DND-41 (cell line): ENCODE data around the gene OLFML1.

Experiments
- ATAC-seq: fragments of 200-7000 bp; cut with Tn5 transposase; 3 replicates; pipeline ENCODE4 v1.9.1; 2021; ENCODE audit warnings: low read depth; ENCODE audit not compliant: insufficient read depth
- DNase-seq: peaks from one replicate; pipeline ENCODE4 v3.0.0-alpha.2; 2020
- H2AFZ ChIP-seq: 2 replicates; pipeline ENCODE4 v1.6.0; 2012; ENCODE audit warnings: low read depth, low read length
- H3K27ac ChIP-seq: 2 replicates; pipeline ENCODE4 v1.5.1; 2012; ENCODE audit warnings: low read length, inconsistent platforms
- H3K27me3 ChIP-seq: fragments of 200-600 bp; sonication (generic); 2 replicates; pipeline ENCODE4 v1.6.0; 2012; ENCODE audit warnings: low read length, mild to moderate bottlenecking, inconsistent platforms; ENCODE audit not compliant: insufficient read depth, poor library complexity
- H3K36me3 ChIP-seq: 2 replicates; pipeline ENCODE4 v1.5.1; 2012; ENCODE audit warnings: low read length, inconsistent platforms; ENCODE audit not compliant: insufficient read depth
- H3K4me1 ChIP-seq: 2 replicates; pipeline ENCODE4 v1.5.1; 2012; ENCODE audit warnings: mild to moderate bottlenecking, low read length; ENCODE audit not compliant: insufficient read depth
- H3K4me2 ChIP-seq: 2 replicates; pipeline ENCODE4 v1.6.0; 2012; ENCODE audit warnings: mild to moderate bottlenecking, moderate library complexity, low read length, inconsistent platforms; ENCODE audit not compliant: insufficient read depth
- H3K4me3 ChIP-seq, 2 experiments: fragments of 200-600 bp in 1 of 2; shearing (Covaris generic) in 1 of 2; 2 replicates each; pipeline ENCODE4 v1.5.1; 2012 to 2016; ENCODE audit warnings: inconsistent platforms in 2 of 2, low read length in 2 of 2, mild to moderate bottlenecking in 2 of 2, low read depth in 1 of 2, moderate library complexity in 1 of 2
- H3K79me2 ChIP-seq: 2 replicates; pipeline ENCODE4 v1.6.0; 2012; ENCODE audit warnings: low read length, inconsistent platforms; ENCODE audit not compliant: insufficient read depth
- H3K9ac ChIP-seq: 2 replicates; pipeline ENCODE4 v1.6.0; 2012; ENCODE audit warnings: low read depth, mild to moderate bottlenecking, inconsistent platforms, low read length, moderate library complexity
- H3K9me3 ChIP-seq: 2 replicates; pipeline ENCODE4 v1.5.1; 2012; ENCODE audit warnings: low read length, moderate library complexity, mild to moderate bottlenecking, inconsistent platforms; ENCODE audit not compliant: insufficient read depth, severe bottlenecking
- H4K20me1 ChIP-seq: 2 replicates; pipeline ENCODE4 v1.6.0; 2012; ENCODE audit warnings: low read length; ENCODE audit not compliant: insufficient read depth
- EZH2 ChIP-seq: IDR thresholded peaks from 3 replicates; pipeline ENCODE4 v1.6.1; 2012; ENCODE audit warnings: borderline replicate concordance, low read depth, mild to moderate bottlenecking, moderate library complexity, low read length, inconsistent platforms; ENCODE audit not compliant: severe bottlenecking
- TF ChIP-seq, protein P1 (sequence below): IDR thresholded peaks from 2 replicates; pipeline ENCODE4 v1.5.1; 2012; ENCODE audit warnings: borderline replicate concordance, low read length, moderate library complexity, mild to moderate bottlenecking; ENCODE audit not compliant: poor library complexity, severe bottlenecking; ENCODE audit errors: extremely low read depth

OLFML1 gene

DNA sequence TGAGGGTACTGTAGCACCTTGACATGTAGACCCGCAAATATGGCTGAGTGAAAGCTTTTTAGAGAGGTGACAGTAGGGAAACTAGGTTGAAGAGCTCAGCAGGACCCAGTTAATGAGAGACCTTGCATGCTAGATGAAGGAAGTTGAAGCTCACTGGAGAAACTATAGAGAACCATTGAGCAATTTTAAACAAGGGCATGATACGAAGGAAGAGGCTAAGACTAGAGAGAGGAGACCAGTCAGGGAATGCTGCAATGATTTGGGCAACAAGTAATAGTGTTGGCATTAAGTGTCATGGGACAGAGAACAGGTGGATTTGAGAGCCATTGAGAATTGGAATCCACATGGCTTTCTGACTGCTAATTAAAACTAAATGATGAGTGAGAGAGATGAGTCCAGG, 4.1 kb downstream of the OLFML1 start:
- H2AFZ ChIP-seq, result no peak overlapping the region
- H3K79me2 ChIP-seq, result no peaks in the 10 kb centered on the region
- H3K4me1 ChIP-seq, result no peaks in the 10 kb centered on the region
- no peak overlapping the region for H3K27ac ChIP-seq
- TF ChIP-seq EZH2, result no peak
- TF ChIP-seq, protein P1, sequence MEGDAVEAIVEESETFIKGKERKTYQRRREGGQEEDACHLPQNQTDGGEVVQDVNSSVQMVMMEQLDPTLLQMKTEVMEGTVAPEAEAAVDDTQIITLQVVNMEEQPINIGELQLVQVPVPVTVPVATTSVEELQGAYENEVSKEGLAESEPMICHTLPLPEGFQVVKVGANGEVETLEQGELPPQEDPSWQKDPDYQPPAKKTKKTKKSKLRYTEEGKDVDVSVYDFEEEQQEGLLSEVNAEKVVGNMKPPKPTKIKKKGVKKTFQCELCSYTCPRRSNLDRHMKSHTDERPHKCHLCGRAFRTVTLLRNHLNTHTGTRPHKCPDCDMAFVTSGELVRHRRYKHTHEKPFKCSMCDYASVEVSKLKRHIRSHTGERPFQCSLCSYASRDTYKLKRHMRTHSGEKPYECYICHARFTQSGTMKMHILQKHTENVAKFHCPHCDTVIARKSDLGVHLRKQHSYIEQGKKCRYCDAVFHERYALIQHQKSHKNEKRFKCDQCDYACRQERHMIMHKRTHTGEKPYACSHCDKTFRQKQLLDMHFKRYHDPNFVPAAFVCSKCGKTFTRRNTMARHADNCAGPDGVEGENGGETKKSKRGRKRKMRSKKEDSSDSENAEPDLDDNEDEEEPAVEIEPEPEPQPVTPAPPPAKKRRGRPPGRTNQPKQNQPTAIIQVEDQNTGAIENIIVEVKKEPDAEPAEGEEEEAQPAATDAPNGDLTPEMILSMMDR, result no peak
- no peak overlapping the region for H3K9ac ChIP-seq
- no peaks in the 10 kb centered on the region; the same call in 1 of the 2 replicates for H4K20me1 ChIP-seq
- no peak overlapping the region for H3K4me3 ChIP-seq
- no peak overlapping the region for H3K4me2 ChIP-seq
- H3K36me3 ChIP-seq, result no peaks in the 10 kb centered on the region
- ATAC-seq (no peak), DNase-seq (no peak)
- H3K9me3 ChIP-seq, result no peaks in the 10 kb centered on the region
- peaks cover 19% of the 10 kb centered on the region for H3K27me3 ChIP-seq

DNA sequence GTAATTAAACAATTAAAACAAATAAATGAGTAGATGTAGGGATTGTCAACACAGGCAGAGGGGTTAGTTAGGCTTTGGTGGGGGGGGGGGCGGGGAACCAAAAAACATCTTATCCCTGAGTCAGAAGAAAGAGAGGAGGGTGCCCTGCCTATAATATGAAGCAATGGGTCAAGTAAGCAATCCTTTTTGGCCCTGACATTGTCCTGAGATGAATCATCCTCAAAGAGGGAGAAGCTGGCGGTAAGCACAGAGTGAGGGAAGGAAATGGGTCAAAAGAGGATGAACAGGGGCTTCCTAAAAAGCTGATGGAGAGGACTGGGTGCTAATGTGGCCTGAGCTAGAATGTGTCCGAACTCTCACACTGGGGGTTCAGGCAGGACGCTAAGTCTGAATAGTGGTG, 4.7 kb downstream of the OLFML1 start:
- TF ChIP-seq EZH2, result no peak
- TF ChIP-seq, protein P1, result no peak
- H3K27ac ChIP-seq, result no peak overlapping the region
- H3K79me2 ChIP-seq, result no peaks in the 10 kb centered on the region
- no peak overlapping the region for H3K9ac ChIP-seq
- peaks cover 23% of the 10 kb centered on the region for H3K27me3 ChIP-seq
- no peaks in the 10 kb centered on the region; the same call in 1 of the 2 replicates for H4K20me1 ChIP-seq
- H3K36me3 ChIP-seq, result no peaks in the 10 kb centered on the region
- ATAC-seq (no peak), DNase-seq (no peak)
- no peaks in the 10 kb centered on the region for H3K9me3 ChIP-seq
- H3K4me1 ChIP-seq, result no peaks in the 10 kb centered on the region
- H2AFZ ChIP-seq, result no peak overlapping the region
- no peak overlapping the region for H3K4me3 ChIP-seq
- no peak overlapping the region for H3K4me2 ChIP-seq

DNA sequence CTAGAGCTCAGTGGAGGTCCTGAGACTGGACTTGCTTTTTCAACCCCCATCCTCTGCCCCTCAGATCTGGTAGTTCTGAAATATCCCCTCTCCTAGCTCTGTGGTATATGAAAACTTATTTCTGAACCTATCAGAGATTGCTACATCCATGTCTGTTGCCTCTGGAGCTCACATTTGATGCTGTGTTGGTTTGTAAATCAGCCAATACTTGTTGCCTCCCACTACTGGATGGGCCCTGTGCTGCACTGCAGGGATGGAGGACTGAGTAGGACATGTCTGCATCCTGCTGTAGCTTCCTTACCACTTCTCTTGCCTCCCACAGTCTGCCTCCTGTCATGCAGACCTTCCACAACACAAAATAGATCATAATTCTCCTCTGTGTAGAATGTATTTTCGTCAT, 5.2 kb downstream of the OLFML1 start:
- TF ChIP-seq, protein P1, result no peak
- TF ChIP-seq EZH2, result no peak
- Histone ChIP-seq H4K20me1 (no peaks in the 10 kb centered on the region; the same call in 1 of the 2 replicates), H3K4me1 (no peaks in the 10 kb centered on the region), H3K9ac (no peak overlapping the region), H3K27me3 (peaks cover 23% of the 10 kb centered on the region), H3K27ac (no peak overlapping the region), H3K79me2 (no peaks in the 10 kb centered on the region), H3K36me3 (no peaks in the 10 kb centered on the region), H3K4me3 (no peak overlapping the region), H2AFZ (no peak overlapping the region), H3K9me3 (no peaks in the 10 kb centered on the region), H3K4me2 (no peak overlapping the region)
- no peak for DNase-seq
- no peak for ATAC-seq

DNA sequence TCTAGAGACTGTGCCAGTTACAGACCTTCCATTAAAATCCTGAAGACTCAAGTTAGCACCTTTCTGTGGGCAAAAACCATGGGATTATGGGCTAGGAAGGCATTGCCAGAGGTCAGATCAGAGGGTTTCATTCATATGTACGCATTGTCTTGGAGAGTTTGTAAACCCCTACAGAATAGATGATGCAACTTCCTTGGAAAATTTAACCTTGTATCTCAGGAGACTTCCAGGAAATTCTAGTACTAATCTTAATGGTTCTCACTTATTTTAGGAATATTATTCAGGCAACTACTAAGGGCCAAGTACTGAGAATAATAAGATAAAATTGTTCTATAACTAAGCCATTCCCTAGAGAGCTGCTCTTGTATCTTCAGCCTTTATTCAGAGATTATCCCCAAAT, 6.9 kb downstream of the OLFML1 start:
- Histone ChIP-seq H3K36me3 (no peaks in the 10 kb centered on the region), H3K4me2 (no peak overlapping the region), H3K9ac (no peak overlapping the region), H3K27ac (no peak overlapping the region), H3K9me3 (no peaks in the 10 kb centered on the region), H2AFZ (no peak overlapping the region), H3K27me3 (peaks cover 23% of the 10 kb centered on the region), H4K20me1 (no peaks in the 10 kb centered on the region; the same call in 1 of the 2 replicates), H3K4me1 (no peaks in the 10 kb centered on the region), H3K4me3 (no peak overlapping the region), H3K79me2 (no peaks in the 10 kb centered on the region)
- no peak for DNase-seq
- TF ChIP-seq EZH2, result no peak
- TF ChIP-seq, protein P1, result no peak
- no peak for ATAC-seq
